NCI-H774 (cell line): ENCODE results near the gene IL1R1.

Experiments used
- DNase-seq: peaks from one replicate; lab custom pipeline; 2025; lab: John Stamatoyannopoulos, UW

Gene IL1R1

GRCh38 chr2:102176172-102176571 is 33.6 kb downstream of the IL1R1 start:
- DNase-seq = no peak

GRCh38 chr2:102177814-102178478 is 35.4 kb downstream of the IL1R1 start:
- DNase-seq = no peak

- no peak for DNase-seq
Measured at GRCh38 chr2:102179061-102179460, 36.5 kb downstream of the IL1R1 start.

- no peak for DNase-seq
Measured at GRCh38 chr2:102179788-102180686, 37.5 kb downstream of the IL1R1 start.

- no peak for DNase-seq
Measured at GRCh38 chr2:102180687-102180999, 38.1 kb downstream of the IL1R1 start.

- DNase-seq = no peak
Measured at GRCh38 chr2:102181376-102181775, 38.8 kb downstream of the IL1R1 start.

GRCh38 chr2:102181919-102182635 is 39.5 kb downstream of the IL1R1 start:
- no peak for DNase-seq

GRCh38 chr2:102184018-102184417 is 41.5 kb downstream of the IL1R1 start:
- no peak for DNase-seq

- DNase-seq = no peak
Measured at GRCh38 chr2:102184568-102184967, 42.0 kb downstream of the IL1R1 start.

- DNase-seq = no peak
Measured at GRCh38 chr2:102185347-102185746, 42.8 kb downstream of the IL1R1 start.

- no peak for DNase-seq
Measured at GRCh38 chr2:102186791-102187495, 44.4 kb downstream of the IL1R1 start, which contains the start of gene IL1RL2. IL1RL2 (plus strand) TSS chr2:102187023; CDS start chr2:102187868, 845 bp downstream.

GRCh38 chr2:102187496-102188150 is 45.1 kb downstream of the IL1R1 start:
- no peak for DNase-seq

- DNase-seq = no peak
Measured at GRCh38 chr2:102190430-102191107, 48.0 kb downstream of the IL1R1 start.

GRCh38 chr2:102191501-102191900 is 49.0 kb downstream of the IL1R1 start:
- no peak for DNase-seq

- DNase-seq = no peak
Measured at GRCh38 chr2:102193074-102193473, 50.5 kb downstream of the IL1R1 start.

GRCh38 chr2:102194609-102195268 is 52.2 kb downstream of the IL1R1 start:
- no peak for DNase-seq

- no peak for DNase-seq
Measured at GRCh38 chr2:102197389-102198137, 55.0 kb downstream of the IL1R1 start.

- no peak for DNase-seq
Measured at GRCh38 chr2:102200539-102200938, 58.0 kb downstream of the IL1R1 start.

GRCh38 chr2:102204638-102205037 is 62.1 kb downstream of the IL1R1 start:
- no peak for DNase-seq
